Activated CD8-positive, alpha-beta memory T cell treated with anti-CD3 and anti-CD28 coated beads for 1 hour (primary cell): Measurements from ENCODE around the gene SLBP.

Experiments used
- DNase-seq, 2 donors: peaks; one replicate each; pipeline ENCODE4 v3.0.0-alpha.2; 2020; ENCODE audit warnings: low read depth in 1 of 2; ENCODE audit errors: extremely low read depth in 1 of 2

Gene SLBP

DNA sequence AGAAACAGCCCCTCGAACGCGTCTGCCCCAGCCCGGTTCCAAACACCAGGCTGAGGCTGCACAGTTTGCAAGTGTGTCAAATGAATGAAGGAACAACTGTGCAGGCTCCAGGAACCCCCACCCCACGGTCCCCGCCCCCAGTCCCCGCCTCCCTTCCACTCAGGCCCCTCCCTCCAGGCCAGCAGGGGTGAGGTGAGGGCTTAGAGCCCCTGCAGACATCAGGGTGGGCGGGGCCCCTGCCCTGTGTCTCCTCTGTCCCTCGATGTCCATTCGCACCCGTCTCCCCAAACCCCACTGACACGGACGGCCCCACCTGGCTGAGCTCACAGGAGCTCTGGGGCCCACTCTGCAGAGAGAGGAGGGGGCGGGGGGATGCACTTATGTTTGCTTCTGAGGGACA lies 37.7 kb upstream of the SLBP start:
- DNase-seq, result no peak

DNA sequence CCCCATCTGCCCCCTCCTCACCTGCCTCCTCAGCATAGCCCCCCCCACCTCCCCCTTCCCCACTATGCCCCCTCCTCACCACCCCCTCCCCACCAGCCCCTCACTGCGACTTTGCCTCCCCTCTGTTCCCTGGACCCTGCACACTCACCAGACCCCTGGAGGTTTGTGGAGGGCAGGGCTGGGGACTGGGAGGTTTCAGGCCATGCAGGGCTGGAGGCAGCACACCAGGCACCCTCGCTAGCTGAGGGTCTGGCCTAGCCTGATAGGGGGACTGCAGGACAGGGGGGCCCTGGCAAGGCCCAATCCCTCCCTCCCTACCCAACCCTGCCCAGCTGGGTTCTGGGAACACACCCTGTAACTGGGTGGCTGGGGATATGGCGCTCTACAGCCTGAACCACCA lies 37.3 kb upstream of the SLBP start:
- DNase-seq, result no peak

DNA sequence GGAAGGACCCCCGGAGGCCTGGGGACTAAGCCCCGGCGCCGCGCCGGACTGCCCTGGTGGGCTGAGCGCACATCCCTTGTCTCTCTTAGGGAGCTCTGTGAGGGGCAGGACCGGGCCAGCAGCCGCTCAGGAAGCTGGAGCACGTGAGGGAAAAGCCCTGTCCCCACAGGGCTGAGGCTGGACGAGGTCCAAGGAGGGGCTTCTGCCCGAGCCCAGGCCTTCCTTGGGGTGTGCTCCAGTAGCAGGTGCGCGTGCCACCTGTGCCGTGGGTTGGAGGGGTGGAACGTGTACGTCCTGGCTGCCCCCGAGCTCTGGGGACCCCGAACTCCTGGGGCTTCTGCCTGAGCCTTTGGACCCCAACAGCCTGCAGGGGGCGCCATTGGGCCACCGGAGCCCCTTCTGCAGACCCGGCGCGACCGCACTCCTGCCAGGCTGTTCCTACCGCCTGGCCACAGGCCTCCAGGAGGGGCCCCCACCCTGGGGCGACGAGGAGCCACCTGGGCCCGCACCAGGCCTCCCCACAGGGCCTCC lies 36.4 kb upstream of the SLBP start:
- DNase-seq, result peak; percentile 27 to 70

GRCh38 chr4:1747603-1747967 lies 35.5 kb upstream of the SLBP start:
- no peak for DNase-seq

GRCh38 chr4:1746919-1747602 lies 34.9 kb upstream of the SLBP start:
- no peak for DNase-seq

DNA sequence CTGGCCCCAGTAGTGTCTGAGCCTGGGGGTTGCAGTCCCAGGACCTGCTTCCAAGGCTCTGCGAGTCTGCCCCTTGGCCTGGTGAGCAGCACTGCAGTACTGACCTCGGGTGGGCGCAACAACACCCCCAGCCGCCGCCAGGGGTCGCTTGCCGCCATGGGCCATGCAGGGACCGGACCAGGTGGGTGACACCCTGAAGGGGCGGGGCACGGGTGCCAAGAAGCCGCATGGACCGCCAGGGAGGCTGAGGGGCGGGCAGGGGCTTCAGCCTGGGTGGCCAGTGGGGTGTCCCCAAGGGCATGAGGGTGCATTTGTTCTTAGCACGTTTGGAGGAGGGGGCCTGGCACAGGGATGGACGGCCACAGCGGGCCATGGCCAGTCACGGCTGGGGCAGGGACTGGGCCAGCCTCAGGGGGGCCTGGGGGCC lies 34.2 kb upstream of the SLBP start:
- peak; percentile 37 to 63 for DNase-seq

DNA sequence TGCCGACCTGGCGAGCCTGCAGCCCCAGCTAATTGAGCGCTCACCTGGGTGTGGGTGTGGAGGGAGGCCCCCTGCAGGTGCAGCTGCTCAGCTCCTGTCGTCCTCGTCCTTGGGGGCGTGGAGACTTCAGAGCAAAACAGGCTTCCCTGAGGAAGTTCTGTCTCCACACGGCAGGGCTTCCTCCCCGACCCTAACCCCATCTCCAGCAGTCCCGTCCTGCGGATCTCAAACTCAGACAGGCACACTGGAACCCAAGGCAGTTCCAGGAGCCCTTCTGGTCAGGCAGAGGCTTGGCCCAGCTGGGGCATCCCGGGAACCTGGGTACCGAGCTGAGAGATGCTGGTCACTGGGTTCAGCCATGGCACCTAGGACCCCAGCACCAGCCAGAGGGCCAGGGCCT lies 33.6 kb upstream of the SLBP start:
- no peak for DNase-seq

DNA sequence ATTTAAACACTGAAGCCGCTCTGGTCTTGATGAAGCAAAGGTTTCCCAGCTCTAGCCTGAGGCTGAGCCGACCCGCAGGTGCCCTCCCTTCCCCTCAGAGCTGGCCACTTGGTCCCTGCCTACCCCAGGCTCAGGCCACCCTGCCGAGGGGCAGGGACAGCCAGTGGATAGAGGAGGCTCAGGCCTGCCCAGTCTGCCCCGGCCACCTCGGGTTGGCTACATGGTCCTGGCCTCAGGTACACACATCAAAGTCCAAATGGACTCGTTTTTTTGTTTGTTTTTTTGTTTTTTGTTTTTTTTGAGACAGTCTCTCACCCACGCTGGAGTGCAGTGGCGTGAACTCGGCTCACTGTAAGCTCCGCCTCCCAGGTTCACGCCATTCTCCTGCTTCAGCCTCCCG lies 33.0 kb upstream of the SLBP start:
- DNase-seq, result no peak

- no peak for DNase-seq
Observed at GRCh38 chr4:1744552-1744951, 32.4 kb upstream of the SLBP start.

DNA sequence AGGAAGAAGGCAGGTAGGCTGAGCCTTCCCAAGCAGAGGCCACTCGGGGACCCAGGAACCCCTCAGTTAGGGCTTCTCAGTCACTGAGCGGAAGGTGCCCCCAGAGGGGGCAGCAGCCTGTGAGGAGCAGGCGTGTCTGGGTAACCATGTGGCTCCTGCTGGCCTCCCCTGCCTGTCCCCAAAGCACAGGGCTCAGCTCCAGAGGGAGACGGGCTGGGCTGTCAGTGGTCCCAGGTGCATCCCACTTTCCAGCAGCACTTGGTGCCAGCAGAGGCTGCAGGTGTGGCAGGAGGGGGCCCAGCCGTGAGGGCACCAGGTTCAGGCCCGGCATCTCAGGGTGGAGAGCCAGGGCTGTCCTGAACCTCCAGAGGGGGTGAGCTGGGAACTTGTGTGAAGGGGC lies 31.9 kb upstream of the SLBP start:
- DNase-seq, result no peak

DNA sequence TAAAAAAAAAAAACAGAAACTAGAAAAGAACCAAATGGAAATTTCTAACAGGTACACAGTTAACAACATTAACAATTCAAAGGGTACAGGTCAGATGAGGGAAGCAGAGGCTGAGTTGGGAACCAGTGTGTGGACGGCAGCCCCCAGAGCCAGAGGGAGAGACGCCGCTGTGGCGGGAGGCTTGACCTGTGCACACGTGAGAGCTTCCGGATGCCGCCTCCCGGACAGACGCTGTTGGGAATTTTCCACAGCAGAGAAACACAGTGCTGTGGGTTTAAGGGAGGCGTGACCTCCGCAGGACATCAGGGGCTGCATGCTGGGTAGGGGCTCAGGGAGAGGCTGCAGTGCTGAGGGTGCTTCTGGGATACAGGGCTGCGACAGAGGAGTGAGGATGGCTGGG lies 31.4 kb upstream of the SLBP start:
- no peak for DNase-seq

DNA sequence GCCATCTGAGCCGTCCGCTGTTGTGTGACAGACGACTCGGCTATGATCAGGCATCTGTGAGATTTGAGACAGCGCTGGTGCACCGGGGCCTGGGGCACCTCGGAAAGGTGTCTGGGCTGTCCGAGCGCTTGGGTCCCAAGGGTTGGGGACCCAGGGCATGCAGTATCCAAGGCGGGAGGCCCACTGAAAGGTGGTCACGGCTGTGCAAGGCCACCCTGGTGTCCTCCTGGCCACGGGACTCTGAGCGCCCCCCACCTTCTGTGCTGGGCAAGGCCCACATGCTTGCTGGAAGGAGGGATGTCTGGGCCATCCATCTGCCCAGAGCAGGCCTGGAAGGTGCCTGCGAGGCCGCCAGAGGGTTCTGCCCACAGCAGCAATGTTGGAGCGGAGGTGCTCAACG lies 29.1 kb upstream of the SLBP start:
- DNase-seq, result no peak

GRCh38 chr4:1740021-1740545 lies 28.0 kb upstream of the SLBP start:
- DNase-seq, result no peak

GRCh38 chr4:1739358-1739757 lies 27.2 kb upstream of the SLBP start:
- DNase-seq, result no peak

DNA sequence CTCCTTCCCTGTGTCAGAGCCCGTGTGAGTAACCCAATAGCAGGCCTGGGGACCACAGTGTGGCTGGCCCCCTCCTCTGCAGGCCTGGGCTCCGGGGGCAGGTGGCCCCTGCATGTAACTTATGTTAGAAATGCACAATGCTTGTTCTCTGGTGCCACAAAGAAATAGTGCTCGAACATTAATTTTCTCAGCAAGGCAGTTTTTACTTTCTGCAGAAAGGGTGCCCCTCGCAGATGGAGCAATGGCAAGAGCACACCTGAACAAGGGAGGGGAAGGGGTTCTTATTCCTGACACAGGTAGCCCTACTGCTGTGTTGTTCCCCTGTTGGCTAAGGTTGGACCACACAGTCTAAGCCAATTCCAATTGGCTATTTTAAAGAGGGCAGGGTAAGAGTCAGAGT lies 26.3 kb upstream of the SLBP start:
- DNase-seq, result no peak

- DNase-seq, result no peak
Observed at GRCh38 chr4:1737666-1738065, 25.5 kb upstream of the SLBP start.

DNA sequence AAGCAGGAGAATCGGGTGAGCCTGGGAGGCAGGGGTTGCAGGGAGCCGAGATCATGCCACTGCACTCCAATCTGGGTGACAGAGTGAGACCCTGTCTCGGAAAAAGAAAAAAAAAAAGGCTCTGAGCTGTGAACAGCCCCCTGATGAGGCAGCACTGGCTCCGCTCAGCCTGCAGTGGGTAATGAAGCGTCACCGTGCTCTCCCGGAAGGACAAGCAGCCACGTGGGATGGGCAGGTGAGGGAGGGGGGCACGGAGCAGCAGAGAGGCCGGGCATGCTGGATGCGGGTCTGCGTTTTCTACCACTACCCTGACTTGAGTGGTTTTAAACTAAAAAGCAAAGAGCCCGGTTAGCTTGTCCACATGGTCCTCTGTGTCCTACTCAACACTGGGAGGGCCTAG lies 24.7 kb upstream of the SLBP start:
- no peak for DNase-seq

DNA sequence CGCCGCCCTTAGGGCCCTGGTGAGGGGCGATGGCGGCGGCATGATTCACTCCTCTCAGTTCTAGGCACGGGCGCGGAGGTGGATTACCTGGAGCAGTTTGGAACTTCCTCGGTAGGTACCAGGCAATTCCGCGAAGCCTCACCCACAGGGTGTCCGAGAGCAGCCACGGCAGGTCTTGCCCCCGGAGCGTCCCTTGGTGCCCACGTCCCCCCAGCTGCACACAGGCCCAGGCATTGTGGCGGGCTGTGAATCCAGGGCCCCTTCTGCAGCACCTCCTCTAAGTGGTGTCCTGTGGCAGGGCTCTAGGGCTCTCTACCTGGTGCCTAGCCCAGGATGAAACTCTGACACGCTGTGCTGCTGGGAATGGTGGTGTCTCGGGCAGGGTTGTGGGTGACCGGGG lies 23.1 kb upstream of the SLBP start:
- no peak for DNase-seq

DNA sequence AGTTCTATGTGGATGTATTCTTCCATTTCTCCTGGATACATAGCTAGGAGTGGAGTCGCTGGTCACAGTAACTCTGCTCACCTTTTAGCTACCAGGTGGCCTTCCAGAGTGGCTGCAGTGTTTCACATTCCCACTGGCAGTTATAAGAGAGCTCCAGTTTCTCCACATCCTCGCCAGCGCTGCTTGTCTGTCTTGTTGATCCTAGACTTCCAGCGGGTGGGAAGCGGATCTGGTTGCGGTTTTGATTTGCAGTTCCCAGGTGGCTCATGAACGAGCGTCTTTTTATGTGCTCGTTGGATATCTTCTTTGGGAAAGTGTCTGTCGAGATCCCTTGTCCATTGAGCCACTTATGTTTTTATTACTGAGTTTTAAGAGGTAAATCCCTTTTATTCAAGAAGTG lies 20.8 kb upstream of the SLBP start:
- no peak for DNase-seq

DNA sequence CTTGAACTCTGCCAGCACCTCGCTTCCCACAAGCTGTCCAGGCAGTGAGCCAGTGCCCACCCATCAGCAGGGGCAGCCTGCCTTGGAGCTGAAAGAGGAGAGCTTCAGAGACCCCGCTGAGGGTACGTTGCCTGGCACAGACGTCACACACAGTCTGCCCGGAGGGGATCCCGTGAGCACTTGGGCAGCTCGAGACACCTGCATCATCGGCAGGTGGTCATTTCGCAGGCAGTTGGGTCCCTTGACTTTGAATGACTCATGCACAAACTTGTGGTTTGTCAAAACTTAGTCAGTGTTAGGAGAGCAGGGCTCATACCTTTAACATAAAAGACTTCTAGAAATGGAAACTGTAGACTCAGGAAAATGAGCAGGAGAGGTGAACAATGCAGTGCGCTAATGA lies 19.1 kb upstream of the SLBP start:
- DNase-seq, result no peak

DNA sequence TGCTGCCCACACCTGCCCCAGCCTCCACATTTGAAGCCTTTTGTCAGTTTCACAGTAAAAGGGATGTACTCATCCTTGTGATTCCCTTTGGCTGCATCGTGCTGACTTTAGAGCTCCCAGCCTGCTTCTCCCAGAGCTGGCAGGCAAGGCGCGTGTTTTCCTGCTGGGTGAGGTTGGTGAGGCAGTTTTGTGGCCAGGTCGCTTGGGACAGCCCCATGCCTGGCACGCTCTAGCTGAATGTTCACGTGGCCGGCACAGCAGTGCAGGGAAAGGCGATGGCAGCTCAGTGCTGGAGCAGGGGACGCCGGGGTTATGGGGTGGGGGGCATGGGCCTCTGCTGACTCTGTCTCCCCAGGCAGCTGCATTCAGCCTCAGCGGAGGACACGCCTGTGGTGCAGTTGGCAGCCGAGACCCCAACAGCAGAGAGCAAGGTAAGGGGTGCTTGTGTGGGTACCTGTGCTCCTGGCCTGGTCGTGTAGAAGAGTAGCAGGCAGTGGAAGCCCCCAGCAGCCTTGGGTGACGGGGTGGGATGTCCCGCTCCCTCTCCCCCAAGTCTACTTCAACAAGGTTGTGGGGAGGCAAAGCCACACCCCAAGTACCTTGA lies 18.5 kb upstream of the SLBP start:
- no peak for DNase-seq
